ENCODE measurements around the gene HUS1. TPM values are rescaled to one million over a fixed set of nuclear protein-coding genes. Genes with fewer than 3 reads are reported as not detected.

Gene HUS1
- total RNA-seq, 2 donors from 2014 or later: 15.2 to 16.9 TPM

GRCh38 chr7:47965456-47965855 is 14.0 kb downstream of the HUS1 start:
- DNase-seq (no peak), ATAC-seq (no peak)
- 80 to 92% methylated on average over 4 to 5 of the region's 5 CpGs for WGBS, 2 donors
- Histone ChIP-seq H3K9me3 (peaks cover 0 to 3% (median 0%) of the 10 kb centered on the region in 3 donors), H3K4me1 (no peaks in the 10 kb centered on the region), H3K27me3 (no peaks in the 10 kb centered on the region), H3K36me3 (replicated peaks in 1 of 2; ENCODE audit: insufficient read depth in 1 of 2, low read depth in 2 of 2) (peaks cover 0 to 40% of the 10 kb centered on the region in 2 donors), H3K4me3 (no peak overlapping the region), H3K27ac (no peak overlapping the region)
- intact Hi-C loops (cut with DNase I): no loop called here
- no peak for TF ChIP-seq CTCF (IDR thresholded peaks at IDR 0.05)
- TF ChIP-seq POLR2A (IDR thresholded peaks at IDR 0.05): no peak

DNA sequence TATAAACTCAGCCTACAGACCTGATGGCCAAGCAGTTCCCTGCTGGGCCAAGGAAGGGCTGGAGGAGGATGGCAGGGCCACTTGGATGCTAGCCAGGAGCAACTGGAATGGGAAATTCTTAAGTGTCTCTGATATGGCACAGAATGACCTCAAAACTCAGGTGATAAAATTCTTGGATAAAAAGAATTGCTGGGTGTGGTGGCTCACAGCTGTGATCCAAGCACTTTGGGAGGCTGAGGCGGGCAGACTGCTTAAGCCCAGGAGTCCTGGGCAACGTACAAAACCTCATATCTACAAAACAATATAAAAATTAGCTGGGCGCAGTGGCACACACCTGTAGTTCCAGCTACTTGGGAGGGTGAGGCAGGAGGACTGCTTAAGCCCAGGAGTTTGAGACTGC is 17.2 kb downstream of the HUS1 start:
- no peak overlapping the region for H3K4me3 ChIP-seq
- intact Hi-C loops (cut with DNase I): no loop called here
- no peak overlapping the region for H3K27ac ChIP-seq
- ATAC-seq: no peak
- H3K36me3 ChIP-seq (replicated peaks in 1 of 2; ENCODE audit: insufficient read depth in 1 of 2, low read depth in 2 of 2): peaks cover 0 to 35% of the 10 kb centered on the region in 2 donors
- TF ChIP-seq CTCF (IDR thresholded peaks at IDR 0.05) (no peak), POLR2A (IDR thresholded peaks at IDR 0.05) (no peak)
- WGBS, 2 donors: 92 to 93% methylated on average over 3 of the region's 3 CpGs
- no peaks in the 10 kb centered on the region for H3K9me3 ChIP-seq
- no peaks in the 10 kb centered on the region for H3K4me1 ChIP-seq
- DNase-seq: no peak
- no peaks in the 10 kb centered on the region for H3K27me3 ChIP-seq

DNA sequence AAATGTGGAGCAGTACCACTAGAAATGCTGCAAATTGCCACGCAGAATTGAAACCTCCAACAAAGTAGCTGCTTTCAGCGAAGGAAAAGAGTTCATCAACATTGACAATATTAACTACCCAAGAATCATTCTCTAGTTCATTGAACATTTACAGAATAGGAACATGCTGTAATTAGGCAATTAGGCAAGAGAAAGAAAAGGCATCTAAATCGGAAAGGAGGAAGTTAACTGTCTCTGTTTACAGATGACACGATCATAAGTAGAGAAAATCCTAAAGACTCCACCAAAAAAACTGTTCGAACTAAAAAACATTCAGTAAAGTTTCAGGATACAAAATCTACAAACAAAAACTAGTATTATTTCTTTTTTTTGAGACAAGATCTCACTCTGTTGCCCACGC is 22.3 kb downstream of the HUS1 start:
- Histone ChIP-seq H3K9me3 (no peaks in the 10 kb centered on the region), H3K36me3 (replicated peaks in 1 of 2; ENCODE audit: insufficient read depth in 1 of 2, low read depth in 2 of 2) (peaks cover 0 to 8% of the 10 kb centered on the region in 2 donors), H3K27me3 (no peaks in the 10 kb centered on the region), H3K27ac (no peak overlapping the region), H3K4me1 (no peaks in the 10 kb centered on the region), H3K4me3 (no peak overlapping the region)
- ATAC-seq: no peak
- intact Hi-C loops (cut with DNase I): no loop called here
- DNase-seq: no peak
- no peak for TF ChIP-seq CTCF (IDR thresholded peaks at IDR 0.05)
- no peak for TF ChIP-seq POLR2A (IDR thresholded peaks at IDR 0.05)
- 72 to 74% methylated on average over 6 of the region's 6 CpGs for WGBS, 2 donors

DNA sequence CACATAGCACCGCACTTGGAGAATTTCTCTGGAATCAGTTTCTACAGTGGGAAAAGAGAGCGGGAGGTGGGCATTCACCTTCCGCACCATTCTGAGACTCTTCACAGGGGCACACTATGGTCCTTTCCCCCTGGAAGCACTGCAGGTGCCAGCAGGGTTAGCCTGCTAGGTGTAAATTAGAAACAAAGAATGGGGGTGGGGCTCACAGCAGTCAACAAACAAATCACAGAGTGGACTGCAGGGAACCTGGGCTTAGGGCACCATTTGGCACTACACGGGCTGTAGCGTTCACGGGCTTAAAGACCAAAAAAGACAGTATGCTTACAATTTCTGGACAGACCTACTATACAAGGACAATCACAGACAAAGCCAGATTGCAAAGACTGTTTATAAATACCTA is 23.2 kb downstream of the HUS1 start:
- no peak overlapping the region for H3K4me3 ChIP-seq
- H3K36me3 ChIP-seq (replicated peaks in 1 of 2; ENCODE audit: insufficient read depth in 1 of 2, low read depth in 2 of 2): peaks cover 0 to 3% of the 10 kb centered on the region in 2 donors
- no peak for DNase-seq
- no peaks in the 10 kb centered on the region for H3K27me3 ChIP-seq
- 85 to 88% methylated on average over 6 of the region's 6 CpGs for WGBS, 2 donors
- no peaks in the 10 kb centered on the region for H3K9me3 ChIP-seq
- H3K27ac ChIP-seq: no peak overlapping the region
- no peak for ATAC-seq
- intact Hi-C loops (cut with DNase I): no loop called here
- no peaks in the 10 kb centered on the region for H3K4me1 ChIP-seq
- TF ChIP-seq CTCF (IDR thresholded peaks at IDR 0.05) (no peak), POLR2A (IDR thresholded peaks at IDR 0.05) (no peak)

DNA sequence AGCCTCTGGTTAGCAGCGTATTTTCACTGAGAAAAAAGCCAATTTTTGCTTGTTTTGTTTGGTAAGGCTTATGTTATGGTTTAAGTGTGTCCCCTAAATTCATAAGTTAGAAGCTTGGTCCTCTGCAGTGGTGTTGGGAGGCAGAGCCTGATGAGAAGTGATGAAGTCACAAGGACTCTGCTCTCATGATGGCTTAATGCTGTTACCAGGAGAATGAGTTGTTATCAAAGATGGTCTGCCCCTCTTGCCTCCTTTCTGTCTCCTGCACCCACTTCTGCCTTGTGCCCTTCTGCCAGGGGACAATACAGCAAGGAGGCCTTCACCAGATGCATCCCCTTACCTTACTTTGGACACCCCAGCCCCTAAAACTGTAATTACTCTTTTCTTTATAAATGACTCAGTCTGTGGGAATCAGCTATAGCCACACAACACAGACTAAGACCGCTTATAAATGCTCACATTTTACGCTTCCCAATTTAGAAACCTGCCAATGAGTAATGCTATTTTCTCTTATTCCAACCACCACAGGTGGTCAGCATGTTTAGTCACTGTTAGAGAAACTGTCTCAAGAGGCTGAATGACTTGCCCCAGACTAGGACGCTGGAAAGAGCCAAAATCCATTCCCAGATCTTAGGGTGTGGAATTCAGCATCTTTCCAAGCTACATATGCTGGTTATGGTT is 25.0 kb downstream of the HUS1 start:
- Histone ChIP-seq H3K36me3 (replicated peaks in 1 of 2; ENCODE audit: insufficient read depth in 1 of 2, low read depth in 2 of 2) (peaks cover 0 to 3% of the 10 kb centered on the region in 2 donors), H3K4me1 (no peaks in the 10 kb centered on the region), H3K4me3 (no peak overlapping the region), H3K27me3 (no peaks in the 10 kb centered on the region), H3K27ac (no peak overlapping the region), H3K9me3 (no peaks in the 10 kb centered on the region)
- intact Hi-C loops (cut with DNase I): no loop called here
- ATAC-seq (no peak), DNase-seq (no peak)
- WGBS, 2 donors: 93% methylated on average over 4 of the region's 4 CpGs
- TF ChIP-seq POLR2A (IDR thresholded peaks at IDR 0.05) (no peak), CTCF (IDR thresholded peaks at IDR 0.05) (no peak)

All from body of pancreas (tissue), 4 donors.